ENCODE results near the gene CHD5. TPM values are rescaled to one million over a fixed set of nuclear protein-coding genes. Genes with fewer than 3 reads are reported as not detected.

The CHD5 gene
- total RNA-seq, 2 donors from 2014 or later: under 0.01 to 2.1 TPM

DNA sequence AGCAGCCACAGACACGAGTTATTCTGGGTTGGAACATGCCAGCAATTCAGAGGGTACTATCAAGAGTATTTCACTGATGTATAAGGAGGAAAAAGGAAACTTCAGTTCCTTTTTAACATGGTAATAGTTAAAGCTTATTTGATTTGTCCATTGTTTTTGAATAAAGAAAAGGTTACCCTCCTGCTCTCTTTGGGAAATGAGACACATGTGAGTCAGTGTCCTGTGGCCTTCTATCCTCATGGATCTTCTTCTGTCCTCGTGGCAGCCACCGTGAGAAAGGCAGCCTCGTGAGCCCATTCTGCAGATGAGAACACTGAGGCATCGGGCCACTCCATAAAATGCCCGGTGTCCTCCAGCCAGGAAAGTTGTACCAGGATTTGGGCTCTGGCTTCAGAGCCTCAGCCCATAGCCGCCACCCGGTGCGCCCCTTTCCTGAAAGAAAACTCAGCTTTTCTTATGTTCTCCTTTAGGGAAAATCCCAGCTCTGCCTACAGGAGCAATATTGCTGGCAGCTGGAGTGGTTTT, 109.6 kb downstream of the CHD5 start:
- intact Hi-C loops (cut with DNase I): no loop called here
- TF ChIP-seq POLR2A (IDR thresholded peaks at IDR 0.05): no peak
- TF ChIP-seq, protein P1, sequence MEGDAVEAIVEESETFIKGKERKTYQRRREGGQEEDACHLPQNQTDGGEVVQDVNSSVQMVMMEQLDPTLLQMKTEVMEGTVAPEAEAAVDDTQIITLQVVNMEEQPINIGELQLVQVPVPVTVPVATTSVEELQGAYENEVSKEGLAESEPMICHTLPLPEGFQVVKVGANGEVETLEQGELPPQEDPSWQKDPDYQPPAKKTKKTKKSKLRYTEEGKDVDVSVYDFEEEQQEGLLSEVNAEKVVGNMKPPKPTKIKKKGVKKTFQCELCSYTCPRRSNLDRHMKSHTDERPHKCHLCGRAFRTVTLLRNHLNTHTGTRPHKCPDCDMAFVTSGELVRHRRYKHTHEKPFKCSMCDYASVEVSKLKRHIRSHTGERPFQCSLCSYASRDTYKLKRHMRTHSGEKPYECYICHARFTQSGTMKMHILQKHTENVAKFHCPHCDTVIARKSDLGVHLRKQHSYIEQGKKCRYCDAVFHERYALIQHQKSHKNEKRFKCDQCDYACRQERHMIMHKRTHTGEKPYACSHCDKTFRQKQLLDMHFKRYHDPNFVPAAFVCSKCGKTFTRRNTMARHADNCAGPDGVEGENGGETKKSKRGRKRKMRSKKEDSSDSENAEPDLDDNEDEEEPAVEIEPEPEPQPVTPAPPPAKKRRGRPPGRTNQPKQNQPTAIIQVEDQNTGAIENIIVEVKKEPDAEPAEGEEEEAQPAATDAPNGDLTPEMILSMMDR (IDR thresholded peaks at IDR 0.05): no peak
- no peak overlapping the region for H3K4me3 ChIP-seq
- H3K9me3 ChIP-seq: no peaks in the 10 kb centered on the region
- H3K27ac ChIP-seq: no peak overlapping the region
- no peaks in the 10 kb centered on the region for H3K27me3 ChIP-seq
- H3K36me3 ChIP-seq (replicated peaks in 1 of 2; ENCODE audit: insufficient read depth in 1 of 2, low read depth in 2 of 2): no peaks in the 10 kb centered on the region
- ATAC-seq (no peak), DNase-seq (no peak)
- no peaks in the 10 kb centered on the region for H3K4me1 ChIP-seq
- 61 to 75% methylated on average over 6 to 9 of the region's 9 CpGs for WGBS, 2 donors

DNA sequence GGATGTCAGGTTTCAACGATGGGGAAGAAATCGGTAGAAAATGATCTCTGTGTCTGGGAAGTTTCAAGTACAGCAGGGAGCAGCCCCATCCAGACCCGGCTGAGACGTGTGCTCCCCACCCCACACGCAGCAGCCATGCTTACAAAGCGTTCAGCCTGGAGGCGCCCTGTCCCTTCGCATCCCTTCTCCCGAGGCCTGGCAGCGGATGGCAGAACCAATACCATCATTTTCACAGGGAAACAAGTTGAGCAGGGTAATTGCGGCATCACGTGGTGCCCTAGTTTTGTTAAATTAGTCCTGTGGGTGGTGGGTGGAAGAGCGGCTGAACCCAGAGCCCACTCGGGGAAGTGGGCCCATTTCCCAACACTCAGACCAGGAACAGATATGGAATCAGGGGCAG, 110.5 kb downstream of the CHD5 start:
- Histone ChIP-seq H3K27me3 (no peaks in the 10 kb centered on the region), H3K27ac (no peak overlapping the region), H3K4me1 (no peaks in the 10 kb centered on the region), H3K36me3 (replicated peaks in 1 of 2; ENCODE audit: insufficient read depth in 1 of 2, low read depth in 2 of 2) (no peaks in the 10 kb centered on the region), H3K9me3 (no peaks in the 10 kb centered on the region), H3K4me3 (no peak overlapping the region)
- DNase-seq (no peak), ATAC-seq (no peak)
- intact Hi-C loops (cut with DNase I): no loop called here
- TF ChIP-seq, protein P1 (IDR thresholded peaks at IDR 0.05): no peak
- no peak for TF ChIP-seq POLR2A (IDR thresholded peaks at IDR 0.05)
- WGBS, 2 donors: 76 to 77% methylated on average over 14 of the region's 14 CpGs

DNA sequence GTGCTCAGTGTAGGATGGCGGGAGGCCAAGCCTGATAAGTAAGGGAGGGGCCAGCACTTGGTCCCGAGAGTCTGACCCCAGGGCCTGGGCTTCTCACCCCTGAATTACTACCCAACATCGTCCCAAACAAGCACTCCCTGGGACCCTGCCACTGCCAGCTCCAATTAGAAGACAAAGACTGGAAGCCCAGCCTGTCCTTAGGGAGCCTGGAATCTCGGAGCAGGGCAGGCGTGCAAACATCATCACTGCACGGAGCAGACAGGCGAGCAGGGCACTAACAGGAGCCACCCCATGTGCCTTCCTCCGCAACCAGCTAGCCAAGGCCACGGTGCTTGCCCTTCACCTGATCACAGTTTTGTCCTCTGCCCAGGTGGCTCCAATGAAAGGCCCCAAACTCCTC, 111.2 kb downstream of the CHD5 start:
- ATAC-seq: no peak
- 71 to 100% methylated on average over 1 to 9 of the region's 9 CpGs for WGBS, 2 donors
- no peak for TF ChIP-seq POLR2A (IDR thresholded peaks at IDR 0.05)
- TF ChIP-seq, protein P1 (IDR thresholded peaks at IDR 0.05): no peak

DNA sequence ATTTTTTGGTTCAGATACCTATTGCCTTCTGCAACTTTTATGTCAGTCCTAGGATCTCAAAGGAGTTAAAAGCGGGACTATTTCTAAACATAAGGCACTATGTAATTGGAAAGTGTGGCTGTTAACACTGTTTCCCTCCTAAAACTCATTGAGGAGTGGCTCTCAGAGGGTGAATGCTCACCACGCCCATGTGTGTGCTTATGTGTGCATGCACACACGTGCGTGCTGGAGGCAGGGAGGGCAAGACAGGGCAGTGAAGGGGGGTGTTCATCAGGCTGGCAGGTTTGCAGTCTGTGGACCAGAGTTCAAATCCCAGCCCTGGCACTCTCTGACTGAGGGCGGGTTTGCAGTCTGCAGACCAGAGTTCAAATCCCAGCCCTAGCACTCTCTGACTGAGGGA, 112.0 kb downstream of the CHD5 start:
- DNase-seq (no peak), ATAC-seq (no peak)
- Histone ChIP-seq H3K4me1 (no peaks in the 10 kb centered on the region), H3K36me3 (replicated peaks in 1 of 2; ENCODE audit: insufficient read depth in 1 of 2, low read depth in 2 of 2) (no peaks in the 10 kb centered on the region), H3K27me3 (no peaks in the 10 kb centered on the region), H3K4me3 (no peak overlapping the region), H3K9me3 (no peaks in the 10 kb centered on the region), H3K27ac (no peak overlapping the region)
- intact Hi-C loops (cut with DNase I): no loop called here
- TF ChIP-seq, protein P1 (IDR thresholded peaks at IDR 0.05): no peak
- TF ChIP-seq POLR2A (IDR thresholded peaks at IDR 0.05): no peak
- 78 to 80% methylated on average over 5 of the region's 5 CpGs for WGBS, 2 donors

More for the DNA sequence above, 111.2 kb downstream of the CHD5 start:
- H3K9me3 ChIP-seq: no peaks in the 10 kb centered on the region
- no peaks in the 10 kb centered on the region for H3K4me1 ChIP-seq
- no peaks in the 10 kb centered on the region for H3K27me3 ChIP-seq
- no peak for DNase-seq
- no peak overlapping the region for H3K4me3 ChIP-seq
- H3K27ac ChIP-seq: no peak overlapping the region
- H3K36me3 ChIP-seq (replicated peaks in 1 of 2; ENCODE audit: insufficient read depth in 1 of 2, low read depth in 2 of 2): no peaks in the 10 kb centered on the region
- intact Hi-C loops (cut with DNase I): no loop called here

DNA sequence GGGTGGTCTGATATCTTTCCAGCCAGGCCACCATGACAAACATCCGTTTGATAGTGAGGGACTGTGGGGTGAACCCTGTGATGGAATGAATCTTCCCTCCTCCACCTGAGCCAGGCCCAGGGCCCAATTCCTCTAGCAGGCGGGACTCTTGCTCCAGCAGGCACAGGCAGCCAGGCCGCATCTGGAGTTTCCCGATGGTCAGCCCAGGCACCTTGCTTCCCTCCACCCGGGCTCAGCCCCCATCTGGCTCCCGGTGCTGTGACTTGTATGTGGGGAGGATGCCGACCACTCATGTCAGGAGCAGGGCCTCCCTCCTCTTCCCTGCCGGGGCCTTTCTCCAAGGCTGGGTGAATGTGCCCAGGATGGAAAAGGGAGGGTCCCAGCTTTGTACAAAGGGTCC, 113.4 kb downstream of the CHD5 start:
- 56 to 60% methylated on average over 6 to 8 of the region's 8 CpGs for WGBS, 2 donors
- no peak for TF ChIP-seq POLR2A (IDR thresholded peaks at IDR 0.05)
- TF ChIP-seq, protein P1 (IDR thresholded peaks at IDR 0.05): no peak
- no peak overlapping the region for H3K27ac ChIP-seq
- no peak for DNase-seq
- H3K4me3 ChIP-seq: no peak overlapping the region
- intact Hi-C loops (cut with DNase I): no loop called here
- no peak for ATAC-seq
- no peaks in the 10 kb centered on the region for H3K27me3 ChIP-seq
- no peaks in the 10 kb centered on the region for H3K4me1 ChIP-seq
- no peaks in the 10 kb centered on the region for H3K9me3 ChIP-seq
- no peaks in the 10 kb centered on the region for H3K36me3 ChIP-seq (replicated peaks in 1 of 2; ENCODE audit: insufficient read depth in 1 of 2, low read depth in 2 of 2)
